Peyer's patch (tissue), 4 donors: Measurements from ENCODE around the gene HECA. TPM values are rescaled to one million over a fixed set of nuclear protein-coding genes. Genes with fewer than 3 reads are reported as not detected.

Experiments
- DNase-seq, 3 donors: peaks; one replicate each; pipeline ENCODE4 v3.0.0-alpha.2; 2017 to 2019
- H3K27ac ChIP-seq, 4 donors: fragments of 200-600 bp; sonication (generic); one replicate each; pipeline ENCODE4 v1.5.1; 2016 to 2019
- H3K27me3 ChIP-seq, 2 donors: fragments of 200-600 bp; sonication (generic); one replicate each; pipeline ENCODE4 v1.5.1; 2019
- H3K36me3 ChIP-seq, 3 donors: fragments of 200-600 bp; sonication (generic); one replicate each; pipeline ENCODE4 v1.5.1; 2016 to 2019
- H3K4me1 ChIP-seq, 4 donors: fragments of 200-600 bp; sonication (generic); one replicate each; pipeline ENCODE4 v1.5.1; 2016 to 2019
- H3K4me3 ChIP-seq, 4 donors: fragments of 200-600 bp; sonication (generic); 1 replicate in 3 of 4; 2 replicates in 1 of 4; pipeline ENCODE4 v1.5.1; 2016 to 2019; ENCODE audit warnings: mild to moderate bottlenecking in 1 of 4
- H3K9me3 ChIP-seq, 4 donors: fragments of 200-600 bp; sonication (generic); one replicate each; pipeline ENCODE4 v1.5.1; 2016 to 2019; ENCODE audit warnings: mild to moderate bottlenecking in 1 of 4
- CTCF ChIP-seq, 6 experiments: fragments of 450-650 bp in 4 of 6; fragments of 200-600 bp in 2 of 6; sonication (generic) in 1 of 6; IDR thresholded peaks; one replicate each; pipeline ENCODE4 v1.5.1; 2017 to 2019; ENCODE audit warnings: antibody characterized with exemption in 6 of 6, mild to moderate bottlenecking in 3 of 6, moderate library complexity in 1 of 6
- POLR2A ChIP-seq, 2 donors: fragments of 450-650 bp; IDR thresholded peaks; one replicate each; pipeline ENCODE4 v1.5.1; 2017; ENCODE audit warnings: antibody characterized with exemption in 2 of 2, mild to moderate bottlenecking in 2 of 2, moderate library complexity in 2 of 2
- total RNA-seq, 4 donors: library from RNA; depleted of rRNA; stranded (reverse); fragments of >200 nt; gene quantifications; one replicate each; pipeline ENCODE4 v1.1.0, GENCODE V29; 2016

The HECA gene
- total RNA-seq, 4 donors from 2014 or later, result 43.6 to 60.9 (median 51.6) TPM

GRCh38 chr6:139173172-139173571, 38.3 kb downstream of the HECA start:
- Histone ChIP-seq H3K36me3 (peaks cover 0 to 42% (median 0%) of the 10 kb centered on the region in 3 donors), H3K27me3 (no peaks in the 10 kb centered on the region), H3K4me1 (peaks cover 0 to 11% (median 0%) of the 10 kb centered on the region in 4 donors), H3K9me3 (no peaks in the 10 kb centered on the region), H3K4me3 (no peak overlapping the region), H3K27ac (no peak overlapping the region)
- TF ChIP-seq POLR2A (IDR thresholded peaks at IDR 0.05), result no peak
- peak in 1 of 6 experiments; percentile 19 for TF ChIP-seq CTCF (IDR thresholded peaks at IDR 0.05)
- no peak for DNase-seq

- peaks cover 0 to 11% (median 0%) of the 10 kb centered on the region in 4 donors for H3K4me1 ChIP-seq
- H3K27me3 ChIP-seq, result no peaks in the 10 kb centered on the region
- H3K36me3 ChIP-seq, result peaks cover 0 to 49% (median 0%) of the 10 kb centered on the region in 3 donors
- no peaks in the 10 kb centered on the region for H3K9me3 ChIP-seq
- H3K4me3 ChIP-seq, result no peak overlapping the region
- TF ChIP-seq POLR2A (IDR thresholded peaks at IDR 0.05) (no peak), CTCF (IDR thresholded peaks at IDR 0.05) (no peak)
- DNase-seq, result no peak
- no peak overlapping the region for H3K27ac ChIP-seq
Measured at GRCh38 chr6:139173822-139174221, 38.9 kb downstream of the HECA start.

- TF ChIP-seq POLR2A (IDR thresholded peaks at IDR 0.05) (no peak), CTCF (IDR thresholded peaks at IDR 0.05) (no peak)
- no peaks in the 10 kb centered on the region for H3K9me3 ChIP-seq
Measured at GRCh38 chr6:139174961-139175360, 40.1 kb downstream of the HECA start.

GRCh38 chr6:139175389-139175948, 40.6 kb downstream of the HECA start:
- no peak for TF ChIP-seq POLR2A (IDR thresholded peaks at IDR 0.05)
- TF ChIP-seq CTCF (IDR thresholded peaks at IDR 0.05), result no peak
- Histone ChIP-seq H3K27me3 (no peaks in the 10 kb centered on the region), H3K4me3 (no peak overlapping the region), H3K4me1 (peaks cover 0 to 11% (median 0%) of the 10 kb centered on the region in 4 donors), H3K27ac (no peak overlapping the region), H3K36me3 (peaks cover 0 to 65% (median 0%) of the 10 kb centered on the region in 3 donors), H3K9me3 (no peaks in the 10 kb centered on the region)
- DNase-seq, result no peak

More at GRCh38 chr6:139174961-139175360, 40.1 kb downstream of the HECA start:
- Histone ChIP-seq H3K4me1 (peaks cover 0 to 11% (median 0%) of the 10 kb centered on the region in 4 donors), H3K36me3 (peaks cover 0 to 60% (median 0%) of the 10 kb centered on the region in 3 donors), H3K27ac (no peak overlapping the region), H3K4me3 (no peak overlapping the region), H3K27me3 (no peaks in the 10 kb centered on the region)
- no peak for DNase-seq

GRCh38 chr6:139181236-139181635, 46.4 kb downstream of the HECA start:
- peaks cover 0 to 58% (median 0%) of the 10 kb centered on the region in 3 donors for H3K36me3 ChIP-seq
- no peak overlapping the region for H3K4me3 ChIP-seq
- no peaks in the 10 kb centered on the region for H3K4me1 ChIP-seq
- TF ChIP-seq CTCF (IDR thresholded peaks at IDR 0.05), result no peak
- TF ChIP-seq POLR2A (IDR thresholded peaks at IDR 0.05), result no peak
- H3K9me3 ChIP-seq, result no peaks in the 10 kb centered on the region
- DNase-seq, result no peak
- no peaks in the 10 kb centered on the region for H3K27me3 ChIP-seq
- H3K27ac ChIP-seq, result no peak overlapping the region
